Measurements from ENCODE around the gene SLC24A3.

Gene SLC24A3

DNA sequence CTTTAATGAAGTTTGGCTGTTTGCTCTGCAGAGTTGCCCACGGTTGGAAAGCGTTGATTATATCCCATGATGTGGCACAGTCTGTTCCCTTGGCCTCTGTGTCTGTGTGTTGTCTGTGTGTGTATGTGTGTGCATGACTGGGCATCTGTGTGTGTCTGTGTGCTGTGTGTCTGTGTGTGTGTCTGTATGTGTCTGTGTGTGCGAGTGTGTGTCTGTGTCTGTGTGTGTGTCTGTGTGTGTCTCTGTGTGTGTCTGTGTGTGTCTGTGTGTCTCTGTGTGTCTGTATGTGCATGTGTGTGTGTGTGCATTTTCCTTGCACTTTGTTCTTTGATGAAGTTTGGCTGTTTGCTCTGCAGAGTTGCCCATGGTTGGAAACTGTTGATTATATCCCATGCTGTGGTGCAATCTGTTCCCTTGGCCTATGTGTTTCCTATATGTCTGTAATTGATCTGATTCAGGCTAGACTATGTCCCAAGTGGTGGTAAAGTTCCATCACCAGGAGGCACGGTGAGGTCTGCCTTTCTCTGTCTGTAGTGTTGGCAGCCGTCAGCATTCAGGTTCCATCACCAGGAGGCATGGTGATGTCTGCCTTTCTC lies 467.6 kb downstream of the SLC24A3 start:
- no peak for DNase-seq (ENCODE audit: low spot score)

DNA sequence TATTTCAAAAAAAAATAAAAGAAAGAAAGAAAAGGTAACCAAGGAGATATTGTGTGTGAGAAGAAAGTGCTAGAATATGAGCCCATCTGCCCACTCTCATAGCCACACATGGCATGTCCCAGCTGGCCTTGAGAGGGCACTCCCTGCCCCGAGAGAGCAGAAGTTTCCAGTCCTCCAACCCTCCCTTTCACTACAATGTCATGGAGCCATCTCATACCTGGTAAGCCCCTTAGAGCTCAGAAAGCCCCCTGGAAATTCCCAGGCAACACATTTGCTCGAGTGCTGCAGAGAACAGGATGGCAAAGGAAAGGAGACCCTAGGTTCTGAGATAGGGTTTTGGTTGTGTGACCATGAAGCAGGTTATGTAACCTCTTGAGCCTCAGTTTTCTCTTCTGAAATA lies 469.8 kb downstream of the SLC24A3 start:
- DNase-seq (ENCODE audit: low spot score), result no peak

DNA sequence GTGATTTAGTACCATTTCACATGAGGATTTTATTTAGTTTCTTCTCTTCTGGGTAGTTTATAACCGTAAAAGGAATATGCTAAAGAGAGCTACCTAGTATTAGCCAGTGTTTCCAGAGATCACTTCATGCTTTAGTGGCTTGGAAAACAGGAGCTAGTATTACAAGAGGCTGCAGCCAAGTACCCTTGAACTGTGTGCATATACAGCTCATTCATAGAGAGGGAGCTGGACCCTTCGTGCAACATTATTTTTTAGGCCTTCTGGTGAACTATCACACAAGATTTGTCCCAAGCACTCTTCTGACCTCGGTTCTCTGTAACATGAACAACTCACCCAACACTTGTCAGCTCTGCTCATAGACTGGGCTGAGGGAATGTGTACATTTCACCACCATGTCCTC lies 470.7 kb downstream of the SLC24A3 start:
- no peak for DNase-seq (ENCODE audit: low spot score)

GRCh38 chr20:19683822-19684221 lies 471.4 kb downstream of the SLC24A3 start:
- no peak for DNase-seq (ENCODE audit: low spot score)

DNA sequence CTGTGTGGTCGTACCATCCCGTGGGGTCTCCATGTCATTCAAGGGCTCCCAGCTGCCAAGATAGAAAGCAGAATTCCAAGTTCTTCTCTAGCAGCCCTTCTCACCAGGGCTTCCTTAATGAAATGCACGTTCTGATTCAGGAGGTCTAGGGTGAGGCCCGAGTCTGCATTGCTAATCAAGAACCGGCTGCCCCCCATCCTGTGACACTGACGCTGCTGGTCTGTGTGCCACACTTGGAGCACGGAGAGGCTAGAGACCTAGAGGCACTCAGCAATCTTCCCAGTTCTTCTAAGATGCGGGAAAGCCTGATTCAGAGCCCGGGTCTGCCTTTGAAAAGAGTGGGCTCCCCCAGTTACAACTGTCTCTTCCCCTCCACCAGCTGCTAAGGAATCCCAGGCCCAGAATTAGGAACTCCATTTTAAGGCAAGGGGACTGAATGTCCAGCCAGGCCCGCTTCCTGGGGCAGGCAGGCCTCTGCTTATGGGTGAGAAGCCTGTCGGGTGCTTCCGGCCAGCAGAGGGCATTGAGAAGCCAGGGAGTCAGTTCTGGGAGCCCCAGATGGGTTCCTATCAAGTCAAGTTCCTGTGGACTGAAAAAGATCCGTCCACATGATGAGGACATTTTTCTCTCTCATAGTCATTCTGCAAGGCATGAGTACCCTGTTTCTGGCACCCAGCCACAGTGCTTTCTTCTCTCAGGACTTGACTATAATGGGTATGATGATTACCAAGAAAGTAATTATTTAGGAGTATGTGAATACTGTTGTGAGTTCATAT lies 475.8 kb downstream of the SLC24A3 start:
- DNase-seq (ENCODE audit: low spot score), result peak; percentile 57

DNA sequence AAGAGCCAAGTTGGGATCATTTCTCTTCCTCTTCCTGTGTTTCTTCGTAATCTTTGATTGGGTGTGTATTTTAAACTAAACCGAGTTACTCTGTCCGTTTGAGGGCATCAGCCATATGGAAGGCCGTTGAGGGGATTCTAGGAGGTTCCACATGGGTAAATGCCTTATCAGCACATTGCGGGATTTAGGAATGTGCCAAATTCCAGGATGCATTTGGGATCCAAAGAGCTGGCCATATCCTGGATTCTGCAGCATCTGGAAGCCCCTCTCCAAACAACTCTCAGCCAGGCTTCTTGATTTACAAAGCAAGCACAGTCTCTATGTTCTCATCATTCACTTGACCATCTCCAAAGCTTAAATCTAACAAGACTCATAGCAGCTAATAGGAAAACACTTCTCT lies 478.0 kb downstream of the SLC24A3 start:
- DNase-seq (ENCODE audit: low spot score), result no peak

- DNase-seq (ENCODE audit: low spot score), result no peak
Observed at GRCh38 chr20:19691125-19691524, 478.7 kb downstream of the SLC24A3 start.

GRCh38 chr20:19692100-19692499 lies 479.7 kb downstream of the SLC24A3 start:
- DNase-seq (ENCODE audit: low spot score), result no peak

DNA sequence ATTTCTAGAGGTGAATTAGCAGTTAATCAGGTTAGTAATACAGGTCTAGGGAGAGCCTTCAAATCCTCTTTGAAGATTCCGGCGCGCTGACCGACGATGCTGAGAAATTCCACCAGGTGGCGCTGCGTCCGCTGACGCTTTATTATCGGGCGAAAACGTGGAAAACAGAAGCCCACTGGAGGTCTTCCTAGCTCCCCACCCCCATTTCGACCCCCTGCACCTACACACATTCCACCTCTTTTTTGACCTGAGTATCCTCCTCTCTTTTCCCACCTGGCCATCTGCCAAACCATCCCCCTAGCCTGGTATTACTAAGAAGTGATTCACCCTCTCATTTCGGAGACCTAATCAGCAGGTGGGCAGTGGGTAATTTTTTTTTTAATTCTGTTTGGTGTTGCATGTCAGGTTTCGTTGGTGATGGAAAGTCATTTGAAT lies 480.3 kb downstream of the SLC24A3 start:
- peak; percentile 72 for DNase-seq (ENCODE audit: low spot score)

DNA sequence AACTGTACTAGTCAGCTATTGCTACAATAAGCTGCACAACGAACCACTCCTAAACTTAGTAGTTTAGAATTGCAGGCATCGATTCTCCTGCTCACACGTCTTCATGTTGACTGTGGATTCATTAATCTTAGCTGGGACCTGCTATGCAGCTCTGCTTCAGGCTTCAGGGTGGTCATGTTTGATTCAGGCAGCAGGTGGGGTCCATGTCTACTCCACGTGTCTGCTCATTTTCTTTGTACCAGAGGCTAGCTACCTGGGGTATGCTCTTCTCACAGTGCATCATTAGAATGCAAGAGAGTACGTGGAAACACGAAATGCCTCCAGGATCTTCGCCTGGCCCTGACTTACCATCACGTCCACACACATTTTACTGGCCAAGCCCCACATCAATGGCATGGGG lies 481.1 kb downstream of the SLC24A3 start:
- DNase-seq (ENCODE audit: low spot score), result no peak

- DNase-seq (ENCODE audit: low spot score), result no peak
Observed at GRCh38 chr20:19695081-19695480, 482.6 kb downstream of the SLC24A3 start.

DNA sequence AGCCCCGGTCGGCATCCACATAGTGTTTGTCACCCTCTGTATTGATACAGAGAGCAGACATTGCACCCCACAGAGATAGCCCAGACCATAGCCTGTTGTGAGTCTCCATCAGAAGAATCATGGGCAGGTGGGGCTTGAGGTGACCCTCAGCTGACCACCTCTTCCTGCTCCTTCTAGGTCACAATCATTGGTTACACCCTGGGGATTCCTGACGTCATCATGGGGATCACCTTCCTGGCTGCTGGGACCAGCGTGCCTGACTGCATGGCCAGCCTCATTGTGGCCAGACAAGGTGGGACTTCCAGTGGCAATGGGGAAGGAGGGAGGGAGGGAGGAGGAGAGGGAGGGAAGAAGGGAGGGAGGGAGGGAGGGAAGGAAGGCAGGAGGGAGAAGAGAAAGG lies 484.2 kb downstream of the SLC24A3 start:
- no peak for DNase-seq (ENCODE audit: low spot score)

DNA sequence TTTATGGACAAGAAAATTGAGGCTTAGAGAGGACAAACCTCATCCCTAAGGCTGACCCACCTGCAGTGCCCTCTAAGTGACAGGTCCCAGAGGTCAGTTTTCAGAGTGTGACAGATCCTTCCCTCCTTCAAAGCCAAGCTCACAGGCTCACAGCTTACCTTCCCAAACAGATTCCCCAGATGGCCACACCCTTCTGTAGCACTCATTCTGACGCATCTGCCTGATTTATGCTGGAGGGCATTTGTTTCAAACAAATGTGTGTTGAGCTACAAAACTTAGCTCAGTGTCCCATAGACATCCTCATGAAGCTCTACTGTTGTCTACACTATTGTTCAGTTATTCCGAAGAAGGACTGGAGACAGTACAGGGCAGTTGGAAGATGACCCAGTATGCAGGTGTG lies 485.0 kb downstream of the SLC24A3 start:
- no peak for DNase-seq (ENCODE audit: low spot score)

DNA sequence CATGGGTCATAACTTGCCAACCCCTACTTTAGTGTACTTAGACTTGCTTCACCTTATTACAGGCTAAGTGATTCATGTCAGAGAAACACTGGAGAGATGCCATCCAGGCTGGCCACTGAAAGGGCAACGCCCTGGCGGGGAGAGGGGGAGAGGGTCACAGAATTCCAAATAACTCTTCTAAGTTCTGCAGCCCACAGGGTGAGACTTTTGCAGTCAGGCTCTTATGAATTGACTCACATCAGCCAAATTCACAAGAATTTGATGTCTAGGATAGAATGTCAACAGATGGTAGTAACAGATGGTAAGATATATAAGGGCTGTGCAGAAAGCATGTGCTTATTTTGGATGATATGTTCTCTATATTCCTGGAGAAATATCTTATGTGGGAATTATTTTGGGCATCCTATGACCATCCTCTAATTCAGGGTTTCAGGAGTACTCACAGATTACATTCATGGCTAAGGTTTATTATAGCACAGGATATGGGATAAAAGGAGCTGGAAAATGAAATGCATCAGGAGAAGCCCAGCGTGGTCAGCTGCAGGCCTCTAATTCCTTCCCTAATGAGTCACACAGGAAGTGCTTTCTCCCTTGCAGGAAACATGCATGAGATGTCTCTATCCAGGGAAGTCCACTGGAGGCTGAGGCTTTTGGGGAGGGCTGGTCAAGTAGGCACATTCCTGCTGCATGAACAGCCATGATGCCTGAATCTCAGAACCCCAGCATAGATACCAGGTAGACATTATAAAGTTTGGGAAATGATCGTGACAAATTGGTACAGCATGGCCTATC lies 486.9 kb downstream of the SLC24A3 start:
- DNase-seq (ENCODE audit: low spot score), result no peak

GRCh38 chr20:19701429-19701828 lies 489.0 kb downstream of the SLC24A3 start:
- no peak for DNase-seq (ENCODE audit: low spot score)

GRCh38 chr20:19706463-19706862 lies 494.0 kb downstream of the SLC24A3 start:
- DNase-seq (ENCODE audit: low spot score), result no peak

GRCh38 chr20:19709635-19710335 lies 497.3 kb downstream of the SLC24A3 start:
- DNase-seq (ENCODE audit: low spot score), result no peak

GRCh38 chr20:19710336-19711120 lies 498.1 kb downstream of the SLC24A3 start:
- no peak for DNase-seq (ENCODE audit: low spot score)

GRCh38 chr20:19711126-19711525 lies 498.7 kb downstream of the SLC24A3 start:
- DNase-seq (ENCODE audit: low spot score), result no peak

DNA sequence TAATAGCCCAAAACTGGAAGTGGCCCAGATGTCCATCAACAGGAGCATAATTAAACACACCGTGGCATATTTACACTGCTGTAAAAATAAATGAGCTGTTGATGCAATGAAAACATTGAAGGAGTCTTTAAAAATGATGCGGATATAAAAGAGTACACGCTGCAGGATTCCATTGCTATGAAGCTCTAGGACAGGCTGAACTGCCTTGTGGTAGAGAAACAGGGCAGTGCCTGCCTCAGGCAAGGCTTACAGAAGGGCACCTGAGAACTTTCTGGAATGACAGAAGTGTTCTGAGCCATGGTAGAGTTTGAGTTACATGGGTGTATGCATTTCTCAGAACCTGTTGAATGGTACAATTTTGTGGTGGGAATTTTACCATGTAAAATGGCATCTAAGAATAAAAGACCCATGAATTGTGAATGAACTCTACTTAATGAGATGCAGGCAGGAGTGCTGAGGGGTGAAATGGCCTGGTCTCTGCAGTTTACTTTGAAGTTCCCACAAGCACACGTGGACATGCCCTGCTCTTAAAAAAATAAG lies 500.3 kb downstream of the SLC24A3 start:
- no peak for DNase-seq (ENCODE audit: low spot score)

GRCh38 chr20:19713822-19714578 lies 501.6 kb downstream of the SLC24A3 start:
- DNase-seq (ENCODE audit: low spot score), result no peak
